ENCODE measurements around the gene ELFN1. TPM values are rescaled to one million over a fixed set of nuclear protein-coding genes. Genes with fewer than 3 reads are reported as not detected.

ELFN1 gene
- total and polyA plus RNA-seq, 4 donors, result 0.43 to 3.5 (median 3.4) TPM

DNA sequence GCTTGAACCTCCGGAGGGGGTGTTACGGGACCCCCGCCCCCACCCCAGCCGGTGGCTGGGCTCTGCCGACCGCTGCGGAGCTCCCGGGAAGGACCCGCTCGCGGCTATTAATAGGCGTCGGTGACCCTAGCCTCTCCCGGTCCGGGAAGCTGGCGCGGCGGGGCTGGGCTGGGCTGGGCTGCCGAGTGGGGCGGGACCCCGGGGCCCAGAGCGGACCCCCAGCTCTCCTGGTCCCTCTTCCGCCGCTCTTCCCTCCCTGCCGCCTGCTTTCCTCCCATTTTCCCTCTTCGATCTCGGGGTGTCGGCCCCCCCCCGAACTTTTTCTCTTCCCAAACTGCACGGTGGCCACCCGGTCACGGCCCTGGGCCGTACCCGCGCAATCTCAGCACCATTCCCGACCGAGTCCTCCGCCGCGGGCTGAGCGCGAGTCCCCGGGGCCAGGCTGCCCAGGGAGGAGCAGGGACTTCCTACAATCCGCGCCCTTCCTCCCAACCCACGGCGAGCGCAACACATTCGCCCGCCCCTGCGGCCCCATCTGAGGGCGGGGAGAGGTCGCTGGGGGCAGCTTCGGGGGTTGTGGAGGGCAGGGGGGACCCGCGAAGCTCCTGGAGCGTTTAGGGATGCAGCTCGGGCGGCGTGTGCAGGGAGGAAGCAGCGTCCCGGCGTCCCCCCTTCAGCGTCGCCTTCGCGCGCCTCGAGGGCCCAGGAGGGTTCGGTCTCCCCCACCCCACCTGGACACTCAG, 3.1 kb upstream of the ELFN1 start:
- WGBS, result 1% methylated on average over 70 of the region's 70 CpGs
- Histone ChIP-seq H3K27me3 (ENCODE audit: control insufficient read depth in 4 of 4, insufficient read depth in 4 of 4, low read length in 3 of 4) (no peaks in the 10 kb centered on the region), H3K9me3 (ENCODE audit: control insufficient read depth in 4 of 4, low read length in 3 of 4) (no peaks in the 10 kb centered on the region), H3K4me3 (ENCODE audit: low read depth in 1 of 3, low read length in 3 of 3) (peak overlapping the region in 2 of 3 donors; percentile 65 to 74), H3K9ac (ENCODE audit: low read depth in 1 of 2, low read length in 2 of 2) (peak overlapping the region in 1 of 2 donors; percentile 47), H3K27ac (ENCODE audit: low read depth in 1 of 2, low read length in 2 of 2) (peak overlapping the region; percentile 70 to 80), H3K4me1 (ENCODE audit: control insufficient read depth in 4 of 4, insufficient read depth in 4 of 4, low read length in 3 of 4) (peaks cover 28 to 62% (median 37%) of the 10 kb centered on the region in 4 donors), H3K36me3 (ENCODE audit: control insufficient read depth in 4 of 4, insufficient read depth in 3 of 4, low read depth in 1 of 4, low read length in 3 of 4) (no peaks in the 10 kb centered on the region)
- TF ChIP-seq JUND (IDR thresholded peaks at IDR 0.05) (no peak), FOXA2 (IDR thresholded peaks at IDR 0.05) (no peak), YY1 (IDR thresholded peaks at IDR 0.05) (no peak), RAD21 (IDR thresholded peaks at IDR 0.05) (no peak), FOXA1 (IDR thresholded peaks at IDR 0.05) (no peak)
- peak; percentile 33 for DNase-seq (ENCODE audit: low spot score)

DNA sequence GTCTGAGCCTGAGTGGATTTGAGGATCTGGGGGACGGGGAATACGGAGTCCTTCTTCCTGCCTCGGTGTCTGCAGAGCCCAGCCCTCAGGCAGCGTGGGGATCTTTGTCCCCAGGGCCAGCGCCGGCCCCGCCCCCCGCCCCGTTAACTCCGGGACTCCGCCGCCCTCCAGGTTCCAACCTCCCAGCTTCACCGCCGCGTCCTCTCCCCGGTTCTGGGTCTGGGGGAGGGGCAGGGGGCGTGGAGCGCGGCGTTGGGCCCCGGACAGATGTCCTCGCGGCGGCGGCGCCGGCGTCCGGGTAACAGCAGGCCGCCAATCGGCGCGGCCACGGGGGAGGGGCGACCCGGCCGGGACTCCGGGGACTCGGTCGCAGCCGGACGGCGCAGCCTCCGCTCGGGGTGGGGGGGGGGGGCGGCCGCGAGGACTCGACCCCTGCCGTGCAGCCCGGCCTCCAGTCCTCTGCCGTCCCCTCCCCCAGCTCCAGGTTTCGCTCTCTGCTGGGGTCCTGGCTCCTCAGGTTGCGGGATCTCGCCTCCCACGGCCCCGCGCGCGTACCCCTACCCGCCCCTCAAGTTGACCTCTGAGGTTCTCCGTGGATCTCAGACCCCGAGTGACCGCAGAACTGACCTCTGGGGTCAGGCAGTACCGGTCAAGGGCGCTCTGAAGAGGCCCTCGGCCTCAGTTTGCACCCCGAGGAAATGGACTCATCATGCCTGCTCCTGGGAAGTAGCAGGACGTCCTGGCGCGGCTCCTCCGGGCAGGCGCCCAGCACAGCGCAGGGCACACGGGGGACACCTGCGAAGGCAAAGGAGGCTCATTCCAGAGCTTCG, 2.3 kb upstream of the ELFN1 start:
- peak overlapping the region; percentile 82 to 85 for H3K27ac ChIP-seq (ENCODE audit: low read depth in 1 of 2, low read length in 2 of 2)
- DNase-seq (ENCODE audit: low spot score), result peak; percentile 54
- no peak for TF ChIP-seq YY1 (IDR thresholded peaks at IDR 0.05)
- no peak for TF ChIP-seq FOXA1 (IDR thresholded peaks at IDR 0.05)
- TF ChIP-seq, protein P1, sequence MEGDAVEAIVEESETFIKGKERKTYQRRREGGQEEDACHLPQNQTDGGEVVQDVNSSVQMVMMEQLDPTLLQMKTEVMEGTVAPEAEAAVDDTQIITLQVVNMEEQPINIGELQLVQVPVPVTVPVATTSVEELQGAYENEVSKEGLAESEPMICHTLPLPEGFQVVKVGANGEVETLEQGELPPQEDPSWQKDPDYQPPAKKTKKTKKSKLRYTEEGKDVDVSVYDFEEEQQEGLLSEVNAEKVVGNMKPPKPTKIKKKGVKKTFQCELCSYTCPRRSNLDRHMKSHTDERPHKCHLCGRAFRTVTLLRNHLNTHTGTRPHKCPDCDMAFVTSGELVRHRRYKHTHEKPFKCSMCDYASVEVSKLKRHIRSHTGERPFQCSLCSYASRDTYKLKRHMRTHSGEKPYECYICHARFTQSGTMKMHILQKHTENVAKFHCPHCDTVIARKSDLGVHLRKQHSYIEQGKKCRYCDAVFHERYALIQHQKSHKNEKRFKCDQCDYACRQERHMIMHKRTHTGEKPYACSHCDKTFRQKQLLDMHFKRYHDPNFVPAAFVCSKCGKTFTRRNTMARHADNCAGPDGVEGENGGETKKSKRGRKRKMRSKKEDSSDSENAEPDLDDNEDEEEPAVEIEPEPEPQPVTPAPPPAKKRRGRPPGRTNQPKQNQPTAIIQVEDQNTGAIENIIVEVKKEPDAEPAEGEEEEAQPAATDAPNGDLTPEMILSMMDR (IDR thresholded peaks at IDR 0.05; ENCODE audit: low read depth, low read length, missing input control), result no peak
- TF ChIP-seq NR2F2 (IDR thresholded peaks at IDR 0.05), result no peak
- TF ChIP-seq HNF4G (IDR thresholded peaks at IDR 0.05), result no peak
- TF ChIP-seq SP1 (IDR thresholded peaks at IDR 0.05), result no peak
- TF ChIP-seq RXRA (IDR thresholded peaks at IDR 0.05), result no peak
- TF ChIP-seq, protein P2, sequence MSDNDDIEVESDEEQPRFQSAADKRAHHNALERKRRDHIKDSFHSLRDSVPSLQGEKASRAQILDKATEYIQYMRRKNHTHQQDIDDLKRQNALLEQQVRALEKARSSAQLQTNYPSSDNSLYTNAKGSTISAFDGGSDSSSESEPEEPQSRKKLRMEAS (IDR thresholded peaks at IDR 0.05), result no peak
- TF ChIP-seq RAD21 (IDR thresholded peaks at IDR 0.05), result no peak
- no peak for TF ChIP-seq EGR1 (IDR thresholded peaks at IDR 0.05; ENCODE audit: low read depth in 2 of 2)
- TF ChIP-seq, protein P3, sequence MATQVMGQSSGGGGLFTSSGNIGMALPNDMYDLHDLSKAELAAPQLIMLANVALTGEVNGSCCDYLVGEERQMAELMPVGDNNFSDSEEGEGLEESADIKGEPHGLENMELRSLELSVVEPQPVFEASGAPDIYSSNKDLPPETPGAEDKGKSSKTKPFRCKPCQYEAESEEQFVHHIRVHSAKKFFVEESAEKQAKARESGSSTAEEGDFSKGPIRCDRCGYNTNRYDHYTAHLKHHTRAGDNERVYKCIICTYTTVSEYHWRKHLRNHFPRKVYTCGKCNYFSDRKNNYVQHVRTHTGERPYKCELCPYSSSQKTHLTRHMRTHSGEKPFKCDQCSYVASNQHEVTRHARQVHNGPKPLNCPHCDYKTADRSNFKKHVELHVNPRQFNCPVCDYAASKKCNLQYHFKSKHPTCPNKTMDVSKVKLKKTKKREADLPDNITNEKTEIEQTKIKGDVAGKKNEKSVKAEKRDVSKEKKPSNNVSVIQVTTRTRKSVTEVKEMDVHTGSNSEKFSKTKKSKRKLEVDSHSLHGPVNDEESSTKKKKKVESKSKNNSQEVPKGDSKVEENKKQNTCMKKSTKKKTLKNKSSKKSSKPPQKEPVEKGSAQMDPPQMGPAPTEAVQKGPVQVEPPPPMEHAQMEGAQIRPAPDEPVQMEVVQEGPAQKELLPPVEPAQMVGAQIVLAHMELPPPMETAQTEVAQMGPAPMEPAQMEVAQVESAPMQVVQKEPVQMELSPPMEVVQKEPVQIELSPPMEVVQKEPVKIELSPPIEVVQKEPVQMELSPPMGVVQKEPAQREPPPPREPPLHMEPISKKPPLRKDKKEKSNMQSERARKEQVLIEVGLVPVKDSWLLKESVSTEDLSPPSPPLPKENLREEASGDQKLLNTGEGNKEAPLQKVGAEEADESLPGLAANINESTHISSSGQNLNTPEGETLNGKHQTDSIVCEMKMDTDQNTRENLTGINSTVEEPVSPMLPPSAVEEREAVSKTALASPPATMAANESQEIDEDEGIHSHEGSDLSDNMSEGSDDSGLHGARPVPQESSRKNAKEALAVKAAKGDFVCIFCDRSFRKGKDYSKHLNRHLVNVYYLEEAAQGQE (IDR thresholded peaks at IDR 0.05), result no peak
- TF ChIP-seq JUND (IDR thresholded peaks at IDR 0.05), result no peak
- no peak for TF ChIP-seq HNF4A (conservative IDR thresholded peaks at IDR 0.05)
- TF ChIP-seq, protein P4, sequence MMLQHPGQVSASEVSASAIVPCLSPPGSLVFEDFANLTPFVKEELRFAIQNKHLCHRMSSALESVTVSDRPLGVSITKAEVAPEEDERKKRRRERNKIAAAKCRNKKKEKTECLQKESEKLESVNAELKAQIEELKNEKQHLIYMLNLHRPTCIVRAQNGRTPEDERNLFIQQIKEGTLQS (IDR thresholded peaks at IDR 0.05), result no peak
- no peak for TF ChIP-seq GABPA (IDR thresholded peaks at IDR 0.05 in 1 of 2, conservative IDR thresholded peaks at IDR 0.05 in 1 of 2)
- TF ChIP-seq FOXA2 (IDR thresholded peaks at IDR 0.05), result no peak
- H3K36me3 ChIP-seq (ENCODE audit: control insufficient read depth in 4 of 4, insufficient read depth in 3 of 4, low read depth in 1 of 4, low read length in 3 of 4), result no peaks in the 10 kb centered on the region
- no peaks in the 10 kb centered on the region for H3K27me3 ChIP-seq (ENCODE audit: control insufficient read depth in 4 of 4, insufficient read depth in 4 of 4, low read length in 3 of 4)
- no peaks in the 10 kb centered on the region for H3K9me3 ChIP-seq (ENCODE audit: control insufficient read depth in 4 of 4, low read length in 3 of 4)
- WGBS, result 7% methylated on average over 77 of the region's 77 CpGs
- peaks cover 28 to 63% (median 38%) of the 10 kb centered on the region in 4 donors for H3K4me1 ChIP-seq (ENCODE audit: control insufficient read depth in 4 of 4, insufficient read depth in 4 of 4, low read length in 3 of 4)
- peak overlapping the region in 2 of 3 donors; percentile 65 to 74 for H3K4me3 ChIP-seq (ENCODE audit: low read depth in 1 of 3, low read length in 3 of 3)
- peak overlapping the region in 1 of 2 donors; percentile 47 for H3K9ac ChIP-seq (ENCODE audit: low read depth in 1 of 2, low read length in 2 of 2)
